ENCODE measurements around the gene PSAPL1. TPM values are rescaled to one million over a fixed set of nuclear protein-coding genes. Genes with fewer than 3 reads are reported as not detected.

Gene PSAPL1
- total RNA-seq, 1 donor from 2014 or later: not detected

DNA sequence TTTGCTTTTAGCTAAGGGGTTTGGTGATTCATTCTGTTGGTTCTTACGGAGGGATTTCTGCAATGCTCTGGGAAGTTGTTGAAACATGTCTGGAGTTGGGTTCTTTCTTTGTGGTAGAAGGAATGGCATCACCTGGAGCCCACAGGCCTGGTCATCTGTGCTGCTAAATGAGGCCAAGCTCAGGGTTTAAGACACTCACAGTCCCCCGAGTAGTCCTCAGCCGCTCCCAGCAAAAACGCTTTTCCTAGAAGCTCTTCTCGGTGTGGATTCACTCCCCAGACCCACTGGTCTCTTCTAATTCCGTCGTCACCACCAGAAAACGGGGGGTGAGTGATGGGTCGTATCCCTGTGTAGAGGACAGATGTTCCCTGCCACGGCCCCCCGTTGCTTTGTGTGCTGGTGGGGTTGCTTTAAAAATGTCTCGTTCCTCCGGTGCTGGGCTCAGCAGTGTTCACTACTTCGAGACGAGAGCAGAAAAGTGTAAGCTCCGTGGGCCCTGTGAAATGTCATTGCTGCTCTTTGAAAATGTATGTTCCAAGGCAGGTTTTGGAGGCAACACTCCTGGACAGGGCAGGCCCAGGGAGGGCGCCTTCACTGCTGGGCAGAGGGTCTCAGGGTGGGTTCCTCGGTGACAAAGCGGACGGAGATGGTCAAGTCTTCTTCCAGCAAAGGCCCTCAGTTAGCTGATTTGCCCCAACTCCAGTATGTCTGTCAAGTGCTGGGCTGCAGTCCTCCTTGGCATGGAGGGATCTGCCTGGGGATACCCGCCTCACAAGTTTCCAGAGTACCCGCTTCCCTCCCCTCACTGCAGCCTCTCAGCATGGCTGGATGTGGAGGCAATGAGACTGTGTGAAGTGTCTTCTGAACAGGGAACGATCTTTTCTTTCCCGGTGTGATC, 37.3 kb downstream of the PSAPL1 start:
- H3K9me3 Mint-ChIP-seq (ENCODE audit: unreplicated experiment): peaks cover 6% of the 10 kb centered on the region
- TF ChIP-seq EZH2 (IDR thresholded peaks at IDR 0.05; ENCODE audit: insufficient read depth, low read length): no peak
- TF ChIP-seq, protein P1, sequence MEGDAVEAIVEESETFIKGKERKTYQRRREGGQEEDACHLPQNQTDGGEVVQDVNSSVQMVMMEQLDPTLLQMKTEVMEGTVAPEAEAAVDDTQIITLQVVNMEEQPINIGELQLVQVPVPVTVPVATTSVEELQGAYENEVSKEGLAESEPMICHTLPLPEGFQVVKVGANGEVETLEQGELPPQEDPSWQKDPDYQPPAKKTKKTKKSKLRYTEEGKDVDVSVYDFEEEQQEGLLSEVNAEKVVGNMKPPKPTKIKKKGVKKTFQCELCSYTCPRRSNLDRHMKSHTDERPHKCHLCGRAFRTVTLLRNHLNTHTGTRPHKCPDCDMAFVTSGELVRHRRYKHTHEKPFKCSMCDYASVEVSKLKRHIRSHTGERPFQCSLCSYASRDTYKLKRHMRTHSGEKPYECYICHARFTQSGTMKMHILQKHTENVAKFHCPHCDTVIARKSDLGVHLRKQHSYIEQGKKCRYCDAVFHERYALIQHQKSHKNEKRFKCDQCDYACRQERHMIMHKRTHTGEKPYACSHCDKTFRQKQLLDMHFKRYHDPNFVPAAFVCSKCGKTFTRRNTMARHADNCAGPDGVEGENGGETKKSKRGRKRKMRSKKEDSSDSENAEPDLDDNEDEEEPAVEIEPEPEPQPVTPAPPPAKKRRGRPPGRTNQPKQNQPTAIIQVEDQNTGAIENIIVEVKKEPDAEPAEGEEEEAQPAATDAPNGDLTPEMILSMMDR (IDR thresholded peaks at IDR 0.05; ENCODE audit: insufficient read depth, low read depth, low read length): no peak
- H3K27me3 Mint-ChIP-seq (ENCODE audit: low read depth, unreplicated experiment): peaks cover 13% of the 10 kb centered on the region
- H3K27me3 ChIP-seq (ENCODE audit: insufficient read depth, low read length): peaks cover under 1% of the 10 kb centered on the region
- FAIRE-seq (no peak), DNase-seq (ENCODE audit: low read depth) (peak; percentile 69)
- H4K20me1 ChIP-seq (ENCODE audit: insufficient read depth, low read length): peaks cover 5% of the 10 kb centered on the region
- H3K4me1 ChIP-seq (ENCODE audit: insufficient read depth, low read length): peaks cover 36% of the 10 kb centered on the region
- no peaks in the 10 kb centered on the region for H3K36me3 ChIP-seq (ENCODE audit: insufficient read depth, low read length)
- H3K27ac Mint-ChIP-seq (ENCODE audit: unreplicated experiment): peak overlapping the region; percentile 83
- no peak overlapping the region for H3K9ac ChIP-seq (ENCODE audit: low read length)
- H3K4me1 Mint-ChIP-seq (ENCODE audit: low read depth, unreplicated experiment): peaks cover 52% of the 10 kb centered on the region
- H2AFZ ChIP-seq (ENCODE audit: low read depth, low read length): no peak overlapping the region
- H3K4me3 ChIP-seq (ENCODE audit: insufficient read depth, low read depth, low read length): no peak overlapping the region
- peak overlapping the region; percentile 53 for H3K4me2 ChIP-seq (ENCODE audit: low read length)
- peak overlapping the region; percentile 29 for H3K4me3 Mint-ChIP-seq (ENCODE audit: unreplicated experiment)
- peaks cover 4% of the 10 kb centered on the region for H3K36me3 Mint-ChIP-seq (ENCODE audit: low read depth, unreplicated experiment)
- no peak overlapping the region for H3K27ac ChIP-seq (ENCODE audit: low read depth, low read length)
- no peaks in the 10 kb centered on the region for H3K9me3 ChIP-seq (ENCODE audit: insufficient read depth, low read depth, low read length)
- H3K79me2 ChIP-seq (ENCODE audit: insufficient read depth, low read length): no peaks in the 10 kb centered on the region

DNA sequence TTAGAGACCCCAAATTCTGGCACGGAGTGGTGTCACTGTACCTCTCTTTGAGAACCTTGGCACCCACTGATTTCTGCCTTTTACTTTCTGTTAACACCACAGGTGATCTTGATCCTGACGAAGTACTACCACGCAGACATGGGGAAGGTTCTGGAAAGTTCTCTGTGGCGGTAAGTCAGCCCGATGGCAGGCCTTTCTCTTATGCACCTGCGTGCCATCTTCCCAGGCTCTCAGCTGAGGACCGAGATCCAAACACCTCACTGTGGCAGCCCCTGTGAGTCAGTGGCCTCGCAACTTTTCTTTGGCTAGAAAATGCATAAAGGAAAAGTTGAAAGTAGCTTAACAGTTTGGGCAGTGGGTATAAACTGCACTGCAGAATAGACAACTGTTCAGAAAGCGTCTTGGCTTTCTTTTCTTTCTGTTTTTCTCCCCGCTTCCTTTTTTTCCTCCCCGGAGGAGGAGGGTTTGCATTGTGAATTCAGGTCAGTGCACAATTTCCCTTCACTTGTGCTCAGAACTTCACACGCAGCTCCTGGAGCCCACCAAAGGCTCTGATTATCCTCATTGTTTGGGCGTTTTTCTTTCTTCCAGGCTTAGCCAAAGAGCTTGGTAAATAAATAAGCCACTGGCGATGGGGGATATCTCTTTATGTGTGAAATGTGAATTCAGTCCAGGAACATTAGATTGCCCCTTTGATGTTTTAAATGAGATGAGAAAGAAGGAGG, 38.4 kb downstream of the PSAPL1 start:
- Mint-ChIP-seq H3K36me3 (ENCODE audit: low read depth, unreplicated experiment) (peaks cover 4% of the 10 kb centered on the region), H3K9me3 (ENCODE audit: unreplicated experiment) (peaks cover 7% of the 10 kb centered on the region), H3K4me1 (ENCODE audit: low read depth, unreplicated experiment) (peaks cover 55% of the 10 kb centered on the region), H3K27me3 (ENCODE audit: low read depth, unreplicated experiment) (peaks cover 10% of the 10 kb centered on the region), H3K27ac (ENCODE audit: unreplicated experiment) (no peak overlapping the region), H3K4me3 (ENCODE audit: unreplicated experiment) (peak overlapping the region; percentile 29)
- H3K4me1 ChIP-seq (ENCODE audit: insufficient read depth, low read length): peaks cover 36% of the 10 kb centered on the region
- H3K9ac ChIP-seq (ENCODE audit: low read length): no peak overlapping the region
- H3K79me2 ChIP-seq (ENCODE audit: insufficient read depth, low read length): no peaks in the 10 kb centered on the region
- peaks cover 10% of the 10 kb centered on the region for H4K20me1 ChIP-seq (ENCODE audit: insufficient read depth, low read length)
- H2AFZ ChIP-seq (ENCODE audit: low read depth, low read length): no peak overlapping the region
- no peak overlapping the region for H3K27ac ChIP-seq (ENCODE audit: low read depth, low read length)
- H3K4me2 ChIP-seq (ENCODE audit: low read length): peak overlapping the region; percentile 4
- H3K36me3 ChIP-seq (ENCODE audit: insufficient read depth, low read length): no peaks in the 10 kb centered on the region
- DNase-seq (ENCODE audit: low read depth) (no peak), FAIRE-seq (no peak)
- H3K4me3 ChIP-seq (ENCODE audit: insufficient read depth, low read depth, low read length): no peak overlapping the region
- no peaks in the 10 kb centered on the region for H3K9me3 ChIP-seq (ENCODE audit: insufficient read depth, low read depth, low read length)
- no peak for TF ChIP-seq EZH2 (IDR thresholded peaks at IDR 0.05; ENCODE audit: insufficient read depth, low read length)
- TF ChIP-seq, protein P1 (IDR thresholded peaks at IDR 0.05; ENCODE audit: insufficient read depth, low read depth, low read length): no peak
- peaks cover 3% of the 10 kb centered on the region for H3K27me3 ChIP-seq (ENCODE audit: insufficient read depth, low read length)

Measured in astrocyte (in vitro differentiated cells and primary cell).